Psoas muscle (tissue), 8 donors: ENCODE data around the gene ELF2. TPM values are rescaled to one million over a fixed set of nuclear protein-coding genes. Genes with fewer than 3 reads are reported as not detected.

Source experiments
- ATAC-seq, 4 donors: fragments of 200-7000 bp; cut with Tn5 transposase; one replicate each; pipeline ENCODE4 v1.9.1; 2020; ENCODE audit warnings: moderate library complexity in 3 of 4, mild to moderate bottlenecking in 2 of 4
- DNase-seq, 2 donors: peaks; one replicate each; pipeline ENCODE4 v3.0.0-alpha.2; 2020
- H3K27ac ChIP-seq: fragments of 200-600 bp; one replicate; pipeline ENCODE4 v1.8.0; 2022
- H3K27me3 ChIP-seq, 3 donors: fragments of 200-600 bp in 1 of 3; one replicate each; pipeline versions ENCODE4 v1.6.1 to v1.8.0; 2013 to 2022; ENCODE audit warnings: low read length in 2 of 3, mild to moderate bottlenecking in 2 of 3, moderate library complexity in 1 of 3; ENCODE audit not compliant: insufficient read depth in 3 of 3
- H3K36me3 ChIP-seq, 2 donors: fragments of 200-600 bp in 1 of 2; one replicate each; pipeline versions ENCODE4 v1.6.1 to v1.8.0; 2013 to 2022; ENCODE audit warnings: low read depth in 1 of 2, mild to moderate bottlenecking in 1 of 2, moderate library complexity in 1 of 2; ENCODE audit not compliant: insufficient read depth in 1 of 2
- H3K4me1 ChIP-seq: fragments of 200-600 bp; one replicate; pipeline ENCODE4 v1.8.0; 2022
- H3K4me3 ChIP-seq: fragments of 200-600 bp; one replicate; pipeline ENCODE4 v1.8.0; 2022; ENCODE audit warnings: mild to moderate bottlenecking
- H3K9me3 ChIP-seq: fragments of 200-600 bp; one replicate; pipeline ENCODE4 v1.8.0; 2022
- CTCF ChIP-seq: fragments of 200-600 bp; IDR thresholded peaks from one replicate; pipeline ENCODE4 v1.8.0; 2022; ENCODE audit warnings: antibody characterized with exemption
- whole genome bisulfite sequencing, 3 donors: extraction: QIAGEN DNeasy Blood & Tissue Kit; methylation state at CpG; one replicate each; pipeline versions ENCODE4 v1.1.6 to v1.1.7; 2013; 5-methylcytosine and 5-hydroxymethylcytosine counted together
- intact Hi-C, 2 donors: fragments of 100-400 bp; cut with DNase I; formaldehyde crosslinking; loops; one replicate each; pipeline versions ENCODE4 v1.11.0 to v1.14.2; 2022
- polyA plus RNA-seq, 3 donors: library from polyadenylated mRNA; stranded (reverse); fragments of 200-250 nt; gene quantifications; one replicate each; pipeline ENCODE4 v1.2.3, GENCODE V29; 2013
- total RNA-seq, 4 donors: library from RNA; stranded (reverse); fragmentation: NEBNext Ultra II Directional in 2 of 4; extraction: Animal tissue kit (Norgen Biotek cat#: 25700) in 2 of 4; gene quantifications; one replicate each; pipeline versions ENCODE4 v1.2.1 to v1.2.4, GENCODE V29; 2021 to 2023
- donor health status: healthy with polysubstance abuse.
- donor health status: DM: no; HTN: no; CAD: no; lungs with moderate emphysema.
- donor health status: Bipolar disorder and iron deficiency.
- donor health status: healthy.
- donor health status: DM: yes; HTN: yes; CAD: no.
- donor health status: DM: no; HTN: no; CAD: no.
- donor health status: DM: no; HTN: no; CAD: no.
- donor health status: DM: yes; HTN: yes; CAD: no.

Gene ELF2
- total and polyA plus RNA-seq, 7 donors, result 10.3 to 31.7 (median 27.0) TPM

DNA sequence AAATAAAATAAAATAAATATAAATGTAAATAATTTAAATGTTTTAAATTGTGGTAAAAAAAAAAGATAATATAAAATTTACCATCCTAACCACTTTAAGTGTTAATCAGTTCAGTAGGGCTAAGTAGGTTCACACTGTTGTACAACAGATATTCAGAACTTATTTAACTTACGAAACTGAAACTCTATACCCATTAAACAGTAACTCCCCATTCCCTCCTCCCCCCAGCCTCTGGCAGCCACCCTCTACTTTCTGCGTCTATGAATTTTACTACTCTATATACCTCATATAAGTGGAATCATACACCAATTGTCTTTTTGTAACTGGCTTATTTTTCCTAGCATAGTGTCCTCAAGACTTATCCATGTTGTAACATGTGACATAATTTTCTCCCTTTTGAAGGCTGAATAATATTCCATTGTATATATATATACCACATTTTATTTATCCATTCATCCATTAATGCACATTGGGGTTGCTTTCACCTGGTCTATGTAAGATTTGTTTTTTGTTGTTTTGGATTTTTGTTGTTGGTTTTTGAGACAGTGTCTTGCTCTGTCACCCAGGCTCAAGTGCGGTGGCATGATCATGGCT lies 32.5 kb upstream of the ELF2 start:
- DNase-seq (no peak), ATAC-seq (no peak)
- H3K9me3 ChIP-seq, result no peaks in the 10 kb centered on the region
- WGBS, 3 donors, result 78 to 96% (median 79%) methylated on average over 3 of the region's 3 CpGs
- H3K4me3 ChIP-seq, result no peak overlapping the region
- H3K4me1 ChIP-seq, result peaks cover 10% of the 10 kb centered on the region
- intact Hi-C loops, result no loop called here
- no peaks in the 10 kb centered on the region for H3K36me3 ChIP-seq
- no peak for TF ChIP-seq CTCF
- no peak overlapping the region for H3K27ac ChIP-seq
- no peaks in the 10 kb centered on the region for H3K27me3 ChIP-seq

DNA sequence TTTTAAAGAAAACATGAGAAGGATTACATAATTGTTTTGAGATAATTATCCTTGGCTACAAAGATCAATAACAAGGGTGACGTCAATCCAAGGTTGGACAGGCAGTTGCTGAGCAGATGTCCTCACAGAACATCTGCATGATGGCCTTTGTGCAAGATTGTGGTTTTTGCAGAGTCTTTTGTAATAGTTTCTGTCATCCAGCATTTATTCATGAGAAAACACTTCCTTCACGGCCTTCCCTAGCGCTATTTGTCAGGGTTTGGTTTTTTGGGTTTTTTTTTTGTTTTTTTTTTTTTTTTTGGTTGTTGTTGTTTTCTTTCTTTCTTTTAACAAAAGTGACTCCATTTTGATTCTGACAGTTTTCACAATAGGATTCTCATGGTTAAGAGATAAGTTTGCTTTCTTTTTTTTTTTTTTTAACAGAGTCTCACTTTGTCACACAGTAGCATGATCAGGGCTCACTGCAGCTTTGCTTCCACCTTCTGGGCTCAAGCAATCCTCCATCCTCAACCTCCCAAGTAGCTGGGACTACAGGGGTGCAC lies 31.5 kb upstream of the ELF2 start:
- intact Hi-C loops, result no loop called here
- ATAC-seq, result peak; percentile 48 to 81 (median 72)
- H3K27ac ChIP-seq, result no peak overlapping the region

DNA sequence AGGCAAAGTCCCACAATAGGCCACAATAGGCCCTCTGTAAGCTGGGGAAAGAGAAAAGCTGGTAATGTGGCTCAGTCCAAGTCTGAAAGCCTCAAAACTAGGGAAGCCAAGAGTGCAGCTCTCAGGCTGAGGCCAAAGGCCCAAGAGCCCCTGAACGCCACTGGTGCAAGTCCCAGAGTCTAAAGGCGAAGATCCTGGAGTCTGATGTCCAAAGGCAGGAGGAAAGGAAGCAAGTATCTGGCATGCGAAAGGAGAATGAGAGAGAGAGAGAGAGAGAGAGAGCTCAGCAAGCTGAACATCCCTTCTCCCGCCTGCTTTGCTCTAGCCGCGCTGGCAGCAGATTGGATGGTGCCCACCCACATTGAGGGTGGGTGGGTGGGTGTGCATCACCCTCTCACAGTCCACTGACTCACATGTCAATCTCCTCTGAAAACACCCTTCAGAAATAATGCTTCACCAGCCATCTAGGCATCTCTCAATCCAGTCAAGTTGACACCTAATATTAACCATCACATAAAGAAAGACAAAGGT lies 30.9 kb upstream of the ELF2 start:
- ATAC-seq, result peak; percentile 25 to 69 (median 46)
- Histone ChIP-seq H3K36me3 (no peaks in the 10 kb centered on the region), H3K27me3 (no peaks in the 10 kb centered on the region), H3K9me3 (no peaks in the 10 kb centered on the region), H3K4me3 (no peak overlapping the region), H3K27ac (peak overlapping the region; percentile 53), H3K4me1 (no peaks in the 10 kb centered on the region)
- DNase-seq, result peak; percentile 23 to 63
- TF ChIP-seq CTCF, result no peak
- intact Hi-C loops, result no loop called here
- WGBS, 3 donors, result 49 to 69% (median 55%) methylated on average over 6 of the region's 6 CpGs

More for the DNA sequence above, 31.5 kb upstream of the ELF2 start:
- Histone ChIP-seq H3K36me3 (no peaks in the 10 kb centered on the region), H3K27me3 (no peaks in the 10 kb centered on the region), H3K4me1 (no peaks in the 10 kb centered on the region), H3K9me3 (no peaks in the 10 kb centered on the region), H3K4me3 (no peak overlapping the region)
- 42 to 74% (median 52%) methylated on average over 3 of the region's 3 CpGs for WGBS, 3 donors
- TF ChIP-seq CTCF, result no peak
- no peak for DNase-seq

- no peaks in the 10 kb centered on the region for H3K4me1 ChIP-seq
- H3K36me3 ChIP-seq, result no peaks in the 10 kb centered on the region
- H3K9me3 ChIP-seq, result no peaks in the 10 kb centered on the region
- DNase-seq (no peak), ATAC-seq (no peak)
- intact Hi-C loops, result no loop called here
- WGBS, 3 donors, result 71 to 77% (median 73%) methylated on average over 3 of the region's 3 CpGs
- H3K27ac ChIP-seq, result no peak overlapping the region
- no peaks in the 10 kb centered on the region for H3K27me3 ChIP-seq
- no peak overlapping the region for H3K4me3 ChIP-seq
- TF ChIP-seq CTCF, result no peak
Observed at GRCh38 chr4:139207247-139207646, 30.2 kb upstream of the ELF2 start.

DNA sequence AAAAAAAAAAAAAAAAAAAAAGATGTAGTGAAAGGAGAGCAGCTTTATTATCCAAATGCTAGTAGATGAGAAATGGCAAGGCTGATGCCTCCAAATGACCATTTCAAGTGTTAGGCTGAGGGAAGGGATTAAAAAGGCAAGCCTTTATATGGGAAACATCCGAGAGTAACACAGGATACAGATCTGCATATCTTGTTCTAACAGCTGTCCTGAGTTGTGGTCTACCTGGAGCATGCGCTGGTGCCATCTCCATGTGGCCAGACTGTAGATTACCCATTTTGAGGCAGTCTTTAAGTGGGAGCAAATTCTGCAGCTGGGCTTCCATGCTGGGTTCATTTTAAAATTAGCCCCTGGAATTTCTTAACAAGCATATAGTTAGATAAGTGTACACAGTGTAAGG lies 26.0 kb upstream of the ELF2 start:
- Histone ChIP-seq H3K36me3 (no peaks in the 10 kb centered on the region), H3K4me3 (no peak overlapping the region), H3K27ac (no peak overlapping the region), H3K27me3 (no peaks in the 10 kb centered on the region), H3K9me3 (no peaks in the 10 kb centered on the region), H3K4me1 (no peaks in the 10 kb centered on the region)
- intact Hi-C loops, result no loop called here
- WGBS, 3 donors, result 96 to 98% (median 98%) methylated on average over 2 of the region's 2 CpGs
- DNase-seq (no peak), ATAC-seq (no peak)
- no peak for TF ChIP-seq CTCF
